Vagina (tissue), 2 donors: ENCODE measurements around the gene LRMDA.

ENCODE experiments used
- POLR2A ChIP-seq, 2 donors: fragments of 450-650 bp; IDR thresholded peaks; one replicate each; pipeline ENCODE4 v1.6.1; 2017; ENCODE audit warnings: antibody characterized with exemption in 2 of 2, mild to moderate bottlenecking in 2 of 2, moderate library complexity in 2 of 2
- POLR2AphosphoS5 ChIP-seq, 2 donors: sonication (generic); formaldehyde crosslinking; IDR thresholded peaks; one replicate each; pipeline ENCODE4 v1.9.0; 2017; ENCODE audit warnings: antibody characterized with exemption in 2 of 2, mild to moderate bottlenecking in 2 of 2, low read depth in 1 of 2; ENCODE audit not compliant: insufficient read depth in 1 of 2
- TF ChIP-seq, protein P1 (sequence below), 3 experiments: fragments of 450-650 bp in 2 of 3; fragments of 200-600 bp in 1 of 3; sonication (generic) in 1 of 3; IDR thresholded peaks; one replicate each; pipeline ENCODE4 v1.5.1; 2017 to 2019; ENCODE audit warnings: antibody characterized with exemption in 3 of 3, mild to moderate bottlenecking in 2 of 3, moderate library complexity in 2 of 3

DNA sequence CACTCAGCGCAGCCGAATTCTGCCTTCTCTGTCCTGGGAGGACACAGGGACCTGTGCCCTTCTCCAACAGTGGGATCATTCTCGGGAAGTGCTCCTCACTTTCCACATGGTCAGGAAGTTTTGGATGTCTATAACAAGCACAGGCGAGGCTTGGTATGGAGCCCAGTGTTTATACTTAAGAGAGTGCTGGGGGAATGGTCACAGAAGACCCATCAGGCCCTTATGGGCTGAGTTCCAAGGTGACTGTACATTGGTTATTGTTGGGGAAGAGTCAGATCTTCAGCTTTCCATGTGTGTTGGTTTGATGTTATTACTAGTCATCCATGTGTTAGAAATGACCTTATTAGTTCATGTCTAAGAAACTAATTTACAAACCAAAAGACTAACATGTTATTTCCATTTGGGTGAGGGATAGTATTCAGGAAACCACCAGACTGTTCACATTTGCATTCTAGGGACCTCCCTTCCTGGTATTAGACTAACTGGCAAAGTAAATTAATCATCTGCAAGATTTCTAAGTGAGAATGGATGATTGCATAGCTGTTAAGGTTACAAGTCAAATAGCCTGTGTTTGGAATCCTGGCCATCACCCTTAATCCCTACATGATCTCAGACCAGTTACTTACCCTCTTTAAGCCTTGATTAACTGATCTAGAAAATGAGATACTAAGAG, 834.2 kb downstream of the LRMDA start:
- TF ChIP-seq, protein P1, sequence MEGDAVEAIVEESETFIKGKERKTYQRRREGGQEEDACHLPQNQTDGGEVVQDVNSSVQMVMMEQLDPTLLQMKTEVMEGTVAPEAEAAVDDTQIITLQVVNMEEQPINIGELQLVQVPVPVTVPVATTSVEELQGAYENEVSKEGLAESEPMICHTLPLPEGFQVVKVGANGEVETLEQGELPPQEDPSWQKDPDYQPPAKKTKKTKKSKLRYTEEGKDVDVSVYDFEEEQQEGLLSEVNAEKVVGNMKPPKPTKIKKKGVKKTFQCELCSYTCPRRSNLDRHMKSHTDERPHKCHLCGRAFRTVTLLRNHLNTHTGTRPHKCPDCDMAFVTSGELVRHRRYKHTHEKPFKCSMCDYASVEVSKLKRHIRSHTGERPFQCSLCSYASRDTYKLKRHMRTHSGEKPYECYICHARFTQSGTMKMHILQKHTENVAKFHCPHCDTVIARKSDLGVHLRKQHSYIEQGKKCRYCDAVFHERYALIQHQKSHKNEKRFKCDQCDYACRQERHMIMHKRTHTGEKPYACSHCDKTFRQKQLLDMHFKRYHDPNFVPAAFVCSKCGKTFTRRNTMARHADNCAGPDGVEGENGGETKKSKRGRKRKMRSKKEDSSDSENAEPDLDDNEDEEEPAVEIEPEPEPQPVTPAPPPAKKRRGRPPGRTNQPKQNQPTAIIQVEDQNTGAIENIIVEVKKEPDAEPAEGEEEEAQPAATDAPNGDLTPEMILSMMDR (IDR thresholded peaks at IDR 0.05): no peak
- TF ChIP-seq POLR2A (IDR thresholded peaks at IDR 0.05): no peak
- TF ChIP-seq POLR2AphosphoS5 (IDR thresholded peaks at IDR 0.05; ENCODE audit: insufficient read depth in 1 of 2, low read depth in 1 of 2): no peak
